A673 (cell line): ENCODE measurements around the gene RBFOX1. TPM values are rescaled to one million over a fixed set of nuclear protein-coding genes. Genes with fewer than 3 reads are reported as not detected.

Experiments
- BruUV-seq: library from RNA; stranded (reverse); fragments of 400-500 nt; replicated peaks from 2 replicates; lab custom pipeline; 2021; lab: Mats Ljungman, UMichigan
- CTCF ChIA-PET: fragments of 300-600 bp; sonication (Branson Sonifier 250); formaldehyde crosslinking; loops from one replicate; lab custom pipeline; 2022; ENCODE audit warnings: antibody characterized with exemption; lab: Charles Lee
- POLR2A ChIA-PET: fragments of 300-600 bp; sonication (Branson Sonifier 250); formaldehyde crosslinking; loops from one replicate; lab custom pipeline; 2022; ENCODE audit warnings: antibody characterized with exemption; ENCODE audit not compliant: low non-redundant PET; lab: Charles Lee
- DNase-seq: peaks from one replicate; pipeline ENCODE4 v3.0.0-alpha.2; 2015; ENCODE audit warnings: low spot score
- H3K27ac ChIP-seq: fragments of 200-600 bp; sonication (generic); 2 replicates; pipeline ENCODE4 v1.5.1; 2016; ENCODE audit warnings: mixed run types, low read depth, mild to moderate bottlenecking, mixed read lengths, antibody characterized with exemption, low read length; ENCODE audit not compliant: poor library complexity, severe bottlenecking
- H3K27me3 ChIP-seq: fragments of 200-600 bp; sonication (generic); replicated peaks from 2 replicates; pipeline ENCODE4 v1.6.1; 2017; ENCODE audit warnings: mixed run types, low read depth, mild to moderate bottlenecking, mixed read lengths, antibody characterized with exemption, low read length; ENCODE audit not compliant: insufficient read depth, poor library complexity
- H3K36me3 ChIP-seq: fragments of 200-600 bp; sonication (generic); 2 replicates; pipeline ENCODE4 v1.6.1; 2016; ENCODE audit warnings: mixed run types, mild to moderate bottlenecking, mixed read lengths, antibody characterized with exemption, low read length; ENCODE audit not compliant: insufficient read depth, poor library complexity, severe bottlenecking
- H3K4me1 ChIP-seq: fragments of 200-600 bp; sonication (generic); 2 replicates; pipeline ENCODE4 v1.6.1; 2017; ENCODE audit warnings: mixed run types, mild to moderate bottlenecking, mixed read lengths, antibody characterized with exemption, low read length; ENCODE audit not compliant: insufficient read depth, poor library complexity, severe bottlenecking
- H3K4me3 ChIP-seq: fragments of 200-600 bp; sonication (generic); 2 replicates; pipeline ENCODE4 v1.5.1; 2016; ENCODE audit warnings: low read depth, mixed run types, mild to moderate bottlenecking, mixed read lengths, low read length; ENCODE audit not compliant: poor library complexity, severe bottlenecking
- H3K9me3 ChIP-seq: fragments of 200-600 bp; sonication (generic); 2 replicates; pipeline ENCODE4 v1.6.1; 2016; ENCODE audit warnings: mixed run types, low read depth, mild to moderate bottlenecking, mixed read lengths, antibody characterized with exemption, low read length; ENCODE audit not compliant: poor library complexity, severe bottlenecking
- EZH2 ChIP-seq: fragments of 200-600 bp; sonication (generic); IDR thresholded peaks from 2 replicates; pipeline ENCODE4 v1.6.1; 2017; ENCODE audit warnings: borderline replicate concordance, low read depth, mild to moderate bottlenecking, mixed read lengths, antibody characterized with exemption, low read length; ENCODE audit not compliant: poor library complexity, severe bottlenecking
- intact Hi-C: fragments of 100-400 bp; cut with micrococcal nuclease; formaldehyde crosslinking; loops from one replicate; pipeline ENCODE4 v1.10.0; 2022; ENCODE audit not compliant: unreplicated experiment
- total RNA-seq: library from RNA; stranded (reverse); gene quantifications from 2 replicates; pipeline ENCODE4 v1.2.3, GENCODE V29; 2021
- TF ChIP-seq, protein P1 (sequence below): fragments of 300-800, 200-600 bp; sonication (generic); conservative IDR thresholded peaks from 2 replicates; pipeline ENCODE4 v1.5.1; 2017; ENCODE audit warnings: low read depth, mild to moderate bottlenecking, antibody characterized with exemption, low read length, moderate library complexity, mixed read lengths

The RBFOX1 gene
- total RNA-seq, 1 experiment from 2014 or later, result 1.8 TPM

DNA sequence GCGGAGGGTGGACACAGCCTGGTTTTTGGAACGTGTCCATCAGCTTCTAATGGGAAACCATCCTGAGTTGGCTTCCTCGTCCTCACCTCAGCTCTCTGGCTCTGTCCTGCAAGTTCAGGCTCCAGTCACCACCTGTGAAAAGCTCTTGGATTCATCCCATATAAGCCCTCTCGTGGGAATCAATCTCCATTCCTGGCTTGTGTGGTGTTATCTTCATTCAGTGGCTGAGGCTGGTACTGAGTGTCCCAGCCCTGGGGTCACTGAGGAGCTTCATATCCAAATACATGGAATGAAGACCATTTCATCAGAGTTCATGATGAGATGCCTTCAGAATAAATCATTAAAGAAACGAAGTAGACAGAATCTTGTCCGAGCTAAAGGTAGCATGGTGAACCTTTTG lies 189.2 kb downstream of the RBFOX1 start:
- CTCF ChIA-PET, result no interaction called here

DNA sequence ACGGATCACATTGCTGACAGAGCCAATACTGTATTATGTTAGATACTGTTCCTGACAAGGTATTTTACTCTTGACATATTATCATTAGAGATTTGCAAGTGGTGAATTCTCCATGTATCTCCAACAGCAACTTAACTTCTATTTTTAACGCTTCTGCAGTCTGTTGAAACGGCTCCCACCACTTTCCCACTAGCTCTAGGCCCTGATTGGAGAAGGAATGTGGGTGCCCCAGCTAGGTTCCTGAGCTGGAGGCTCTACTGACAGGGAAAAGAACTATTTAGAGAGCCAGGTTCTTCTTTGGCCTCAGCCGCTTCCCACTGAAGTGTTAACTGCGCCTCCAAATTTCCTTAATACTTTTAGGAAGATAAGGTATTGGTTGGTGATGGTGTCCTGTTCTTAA lies 191.8 kb downstream of the RBFOX1 start:
- ChIA-PET CTCF (no interaction called here), POLR2A (no interaction called here)
- no peak overlapping the region for H3K27ac ChIP-seq
- no peak for DNase-seq
- no peaks in the 10 kb centered on the region for H3K27me3 ChIP-seq
- H3K4me3 ChIP-seq, result no peak overlapping the region
- no peak for TF ChIP-seq EZH2
- TF ChIP-seq, protein P1, sequence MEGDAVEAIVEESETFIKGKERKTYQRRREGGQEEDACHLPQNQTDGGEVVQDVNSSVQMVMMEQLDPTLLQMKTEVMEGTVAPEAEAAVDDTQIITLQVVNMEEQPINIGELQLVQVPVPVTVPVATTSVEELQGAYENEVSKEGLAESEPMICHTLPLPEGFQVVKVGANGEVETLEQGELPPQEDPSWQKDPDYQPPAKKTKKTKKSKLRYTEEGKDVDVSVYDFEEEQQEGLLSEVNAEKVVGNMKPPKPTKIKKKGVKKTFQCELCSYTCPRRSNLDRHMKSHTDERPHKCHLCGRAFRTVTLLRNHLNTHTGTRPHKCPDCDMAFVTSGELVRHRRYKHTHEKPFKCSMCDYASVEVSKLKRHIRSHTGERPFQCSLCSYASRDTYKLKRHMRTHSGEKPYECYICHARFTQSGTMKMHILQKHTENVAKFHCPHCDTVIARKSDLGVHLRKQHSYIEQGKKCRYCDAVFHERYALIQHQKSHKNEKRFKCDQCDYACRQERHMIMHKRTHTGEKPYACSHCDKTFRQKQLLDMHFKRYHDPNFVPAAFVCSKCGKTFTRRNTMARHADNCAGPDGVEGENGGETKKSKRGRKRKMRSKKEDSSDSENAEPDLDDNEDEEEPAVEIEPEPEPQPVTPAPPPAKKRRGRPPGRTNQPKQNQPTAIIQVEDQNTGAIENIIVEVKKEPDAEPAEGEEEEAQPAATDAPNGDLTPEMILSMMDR, result no peak
- intact Hi-C loops, result no loop called here
- no peaks in the 10 kb centered on the region for H3K9me3 ChIP-seq
- H3K4me1 ChIP-seq, result no peaks in the 10 kb centered on the region
- no TSS peak for BruUV-seq
- H3K36me3 ChIP-seq, result no peaks in the 10 kb centered on the region

More for the DNA sequence above, 189.2 kb downstream of the RBFOX1 start:
- Histone ChIP-seq H3K9me3 (peaks cover 10% of the 10 kb centered on the region), H3K27ac (no peak overlapping the region), H3K27me3 (no peaks in the 10 kb centered on the region), H3K36me3 (no peaks in the 10 kb centered on the region), H3K4me3 (no peak overlapping the region), H3K4me1 (no peaks in the 10 kb centered on the region)
- TF ChIP-seq, protein P1, result no peak
- TF ChIP-seq EZH2, result no peak
- intact Hi-C loops, result no loop called here
- no TSS peak for BruUV-seq
- POLR2A ChIA-PET, result no interaction called here
- no peak for DNase-seq

DNA sequence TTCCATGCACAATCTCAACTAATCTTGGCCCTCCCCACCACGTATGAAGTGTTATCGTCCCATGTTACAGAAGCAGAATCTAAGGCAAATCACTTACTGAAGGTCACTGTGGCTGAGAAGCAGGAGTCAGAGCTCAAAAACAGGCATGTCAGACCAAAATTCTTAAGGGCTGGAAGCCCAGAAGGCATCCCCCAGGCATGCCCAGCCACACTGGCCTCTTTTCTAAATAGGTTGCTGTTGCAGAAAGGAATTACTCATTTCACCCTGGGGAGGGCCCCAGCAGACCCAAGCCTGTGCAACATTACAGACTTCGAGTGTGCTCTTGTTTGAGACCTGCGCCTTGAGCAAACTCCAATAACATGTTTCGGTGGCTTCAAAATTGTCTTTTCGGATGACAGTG lies 194.1 kb downstream of the RBFOX1 start:
- POLR2A ChIA-PET, result no interaction called here
- TF ChIP-seq, protein P1, result no peak
- intact Hi-C loops, result no loop called here
- Histone ChIP-seq H3K4me1 (no peaks in the 10 kb centered on the region), H3K27ac (no peak overlapping the region), H3K4me3 (no peak overlapping the region), H3K9me3 (no peaks in the 10 kb centered on the region), H3K27me3 (no peaks in the 10 kb centered on the region), H3K36me3 (no peaks in the 10 kb centered on the region)
- CTCF ChIA-PET, result no interaction called here
- DNase-seq, result no peak
- BruUV-seq, result no TSS peak
